HG02884 (cell line): Measurements from ENCODE around the gene SVOPL.

Source experiments
- ATAC-seq: cut with Tn5 transposase; IDR thresholded peaks from one replicate; pipeline ENCODE4 v1.9.1; 2021; ENCODE audit warnings: mild to moderate bottlenecking, moderate library complexity; ENCODE audit not compliant: unreplicated experiment

The SVOPL gene

DNA sequence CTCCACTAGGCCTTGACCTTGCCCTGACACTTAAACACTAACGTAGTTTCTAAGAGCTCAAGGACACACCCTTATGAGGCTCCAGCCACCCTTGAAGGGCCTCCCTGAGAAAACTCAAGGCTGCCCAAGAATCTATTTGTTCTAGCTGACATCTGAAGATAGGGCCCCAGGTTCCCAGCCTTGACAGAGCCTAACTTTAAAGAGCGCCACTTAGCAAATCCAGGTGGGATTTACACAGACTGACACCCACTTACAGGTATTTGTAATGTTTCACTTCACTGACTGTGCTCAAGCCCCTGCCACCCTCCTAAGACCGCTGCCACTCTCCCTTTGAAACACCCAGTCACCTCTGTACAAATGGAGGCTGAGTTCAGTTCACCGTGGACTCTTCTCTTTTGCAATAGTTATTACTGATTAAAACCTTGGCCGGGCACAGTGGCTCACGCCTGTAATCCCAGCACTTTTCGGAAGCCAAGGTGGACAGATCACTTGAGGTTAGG, 90.4 kb downstream of the SVOPL start:
- no peak for ATAC-seq

DNA sequence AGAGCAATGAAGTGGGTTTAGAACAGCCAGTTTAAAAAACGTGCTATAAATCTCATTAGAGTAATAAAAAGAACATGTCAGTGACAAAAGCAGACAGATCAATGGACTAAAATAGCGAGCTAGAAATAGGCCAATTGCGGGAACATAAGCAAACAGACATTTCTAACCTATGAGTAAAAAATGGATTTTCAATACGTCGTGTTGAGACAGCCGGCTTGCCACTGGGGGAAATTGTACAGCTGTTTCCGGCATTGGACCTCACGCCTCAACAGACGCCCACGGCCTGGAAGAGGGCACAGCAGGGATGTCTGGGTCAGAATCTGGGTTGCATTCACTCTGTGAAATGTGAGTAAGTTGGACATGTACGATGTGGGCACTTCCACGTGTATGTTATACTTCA, 92.9 kb downstream of the SVOPL start:
- ATAC-seq, result peak; percentile 79

- no peak for ATAC-seq
Observed at GRCh38 chr7:138607216-138608126, 93.7 kb downstream of the SVOPL start.

DNA sequence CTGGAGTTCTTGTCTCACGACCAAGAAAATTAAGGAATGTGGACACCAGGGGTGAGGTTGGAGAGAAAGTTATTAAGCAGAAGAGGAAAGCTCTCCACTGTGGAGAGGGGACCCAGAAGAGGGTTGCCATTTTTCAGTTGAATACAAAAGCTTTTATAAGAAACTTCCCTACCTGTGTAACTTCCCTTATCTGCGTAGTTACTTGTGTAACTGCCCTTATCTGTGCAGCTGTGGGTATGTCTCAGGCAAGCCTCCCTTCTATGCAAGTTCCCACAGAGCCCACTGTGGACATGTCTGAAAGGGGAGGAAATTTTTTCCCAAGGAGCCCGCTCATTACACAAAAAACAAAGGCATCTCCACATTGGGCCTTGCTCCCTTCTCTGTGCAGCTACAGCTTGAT, 94.9 kb downstream of the SVOPL start:
- ATAC-seq, result no peak

- no peak for ATAC-seq
Observed at GRCh38 chr7:138603549-138604318, 97.4 kb downstream of the SVOPL start.

DNA sequence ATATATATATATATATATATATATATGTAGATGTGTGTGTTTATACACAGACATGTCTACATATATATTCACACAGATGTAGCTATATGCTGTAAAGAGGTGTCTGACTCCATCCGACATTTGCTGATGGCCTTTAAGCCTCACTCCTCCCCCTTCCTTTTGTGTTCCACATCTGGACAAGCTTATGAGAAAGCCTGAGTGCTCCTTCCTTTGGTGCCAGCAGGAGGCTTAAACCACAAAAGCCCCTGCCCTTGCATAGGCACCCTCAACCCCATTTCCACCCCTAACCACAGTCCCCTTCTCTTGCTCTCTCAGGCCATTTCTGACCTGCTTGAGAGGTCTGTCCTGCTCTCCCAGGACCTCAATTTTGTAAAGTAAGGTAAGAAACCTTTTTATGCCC, 98.7 kb downstream of the SVOPL start:
- no peak for ATAC-seq

- ATAC-seq, result no peak
Observed at GRCh38 chr7:138595454-138595853, 105.7 kb downstream of the SVOPL start.

GRCh38 chr7:138590154-138590553, 111.0 kb downstream of the SVOPL start:
- no peak for ATAC-seq

- no peak for ATAC-seq
Observed at GRCh38 chr7:138588986-138589385, 112.2 kb downstream of the SVOPL start.

DNA sequence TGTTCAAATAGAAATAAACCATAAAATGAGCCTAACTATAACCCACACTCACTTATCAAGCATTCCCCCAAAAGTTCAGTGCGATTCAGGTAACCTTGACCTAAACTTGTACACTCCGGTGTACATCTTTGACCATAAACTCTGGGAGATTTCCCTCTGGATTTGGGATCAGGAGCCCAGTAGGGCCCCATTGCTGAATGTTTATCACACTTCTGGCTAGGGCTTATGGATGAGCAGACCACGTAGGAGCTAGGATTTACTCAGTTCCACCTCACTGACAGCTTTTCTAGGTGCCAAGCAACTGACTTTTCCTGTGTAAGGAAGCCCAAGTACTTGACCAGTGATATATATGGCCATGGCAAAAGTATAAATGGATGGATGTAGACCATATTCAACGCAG, 113.7 kb downstream of the SVOPL start:
- no peak for ATAC-seq

GRCh38 chr7:138585283-138585993, 115.7 kb downstream of the SVOPL start:
- no peak for ATAC-seq

DNA sequence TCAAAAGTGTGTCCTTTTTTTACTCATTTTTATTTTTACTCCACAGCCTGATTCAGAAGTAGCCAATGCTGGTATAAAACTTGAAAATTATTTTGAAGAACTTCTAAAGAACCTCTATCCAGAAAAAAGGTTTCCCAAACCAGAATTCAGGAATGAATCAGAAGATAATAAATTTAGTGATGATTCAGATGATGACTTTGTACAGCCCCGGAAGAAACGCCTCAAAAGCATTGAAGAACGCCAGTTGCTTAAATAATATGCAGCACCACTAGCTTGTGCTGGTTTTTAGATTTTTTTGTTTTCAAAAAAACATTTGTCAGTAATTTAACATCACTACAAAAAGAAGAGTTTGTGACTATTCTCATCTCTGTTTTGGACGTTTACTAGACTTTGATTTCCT, 116.5 kb downstream of the SVOPL start:
- no peak for ATAC-seq

- no peak for ATAC-seq
Observed at GRCh38 chr7:138584283-138584682, 116.9 kb downstream of the SVOPL start.

DNA sequence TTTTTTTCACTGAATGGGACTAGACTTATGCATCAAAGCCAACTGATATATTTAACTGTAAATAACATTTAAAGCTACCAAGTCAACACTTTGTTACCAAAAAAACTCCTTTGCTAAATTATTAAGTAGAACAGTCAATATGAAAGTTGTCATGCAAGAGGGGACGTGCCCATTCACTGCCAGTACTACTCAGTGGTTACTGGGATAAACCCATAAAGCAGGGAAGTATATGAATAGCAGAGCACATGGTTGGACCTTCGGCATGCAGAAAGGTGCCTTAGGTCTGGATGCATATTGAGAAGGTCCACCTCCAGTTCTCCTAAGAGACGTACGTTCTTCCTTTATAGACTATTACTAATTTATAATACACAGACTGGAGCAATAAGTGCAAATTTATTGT, 120.1 kb downstream of the SVOPL start:
- ATAC-seq, result no peak

DNA sequence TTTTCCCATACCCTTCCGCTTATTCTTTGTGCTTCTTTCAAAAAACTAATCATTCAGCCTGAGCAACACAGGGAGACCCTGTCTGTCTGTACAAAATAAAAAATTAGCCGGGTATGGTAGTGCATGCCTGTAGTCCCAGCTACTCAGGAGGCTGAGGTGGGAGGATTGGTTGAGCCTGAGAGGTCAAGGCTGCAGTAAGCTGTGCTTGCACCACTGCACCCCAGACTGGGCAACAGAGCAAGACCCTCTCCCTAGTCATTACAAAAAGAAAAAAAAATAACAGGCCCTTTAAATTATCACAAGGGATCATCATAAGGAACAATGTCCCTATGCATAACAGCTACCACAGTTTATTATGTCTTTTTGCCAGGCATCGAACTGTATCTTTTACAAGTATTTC, 121.5 kb downstream of the SVOPL start:
- no peak for ATAC-seq

DNA sequence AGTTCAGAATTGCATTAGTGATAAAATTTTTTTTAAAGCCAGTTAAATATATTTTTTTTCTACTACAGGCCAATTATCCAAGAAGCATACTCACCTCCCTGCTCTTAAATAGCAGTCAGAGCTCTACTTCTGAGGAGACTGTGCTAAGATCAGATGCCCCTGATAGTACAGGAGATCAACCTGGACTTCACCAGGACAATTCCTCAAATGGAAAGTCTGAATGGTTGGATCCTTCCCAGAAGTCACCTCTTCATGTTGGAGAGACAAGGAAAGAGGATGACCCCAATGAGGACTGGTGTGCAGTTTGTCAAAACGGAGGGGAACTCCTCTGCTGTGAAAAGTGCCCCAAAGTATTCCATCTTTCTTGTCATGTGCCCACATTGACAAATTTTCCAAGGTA, 122.0 kb downstream of the SVOPL start:
- ATAC-seq, result no peak

DNA sequence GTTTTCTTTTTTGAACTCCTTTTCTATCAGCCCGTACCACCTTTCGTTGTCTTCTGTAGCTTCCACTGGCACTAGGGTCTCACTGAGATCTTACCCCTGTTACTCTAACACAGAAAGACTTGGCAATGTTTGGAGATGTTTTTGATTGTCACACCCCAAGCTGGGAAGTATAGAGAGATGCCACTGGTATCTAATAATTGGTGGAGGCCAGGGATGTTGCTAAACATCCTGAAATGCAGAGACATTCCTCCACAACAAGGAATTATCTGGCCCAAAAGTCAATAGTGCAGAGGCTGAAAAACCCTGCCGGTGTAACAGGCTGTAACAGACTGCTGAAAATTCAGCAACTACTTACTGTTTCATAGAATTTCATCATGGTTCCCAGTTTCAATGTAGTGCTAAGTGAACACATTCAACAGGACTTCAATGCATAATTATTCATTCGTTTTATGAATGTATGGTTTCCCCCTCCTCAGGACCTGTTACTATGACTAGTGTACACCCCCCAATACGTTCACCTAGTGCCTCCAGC, 125.2 kb downstream of the SVOPL start:
- no peak for ATAC-seq

DNA sequence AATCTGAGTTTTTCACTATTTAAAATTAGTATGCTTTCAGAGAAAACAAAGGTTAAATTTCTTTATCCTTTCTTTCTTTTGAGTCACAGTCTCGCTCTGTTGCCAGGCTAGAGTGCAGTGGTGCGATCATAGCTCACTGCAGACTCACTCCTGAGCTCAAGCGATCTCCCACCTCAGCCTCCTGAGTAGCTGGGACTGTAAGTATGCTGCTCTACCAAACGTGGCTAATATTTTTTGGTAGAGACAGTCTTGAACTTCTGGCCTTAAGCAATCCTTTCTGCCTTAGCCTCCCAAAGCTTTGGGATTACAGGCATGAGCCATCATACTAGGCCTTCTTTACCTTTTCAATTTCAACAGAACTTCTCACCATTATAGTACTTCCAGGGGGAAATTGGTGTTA, 127.4 kb downstream of the SVOPL start:
- no peak for ATAC-seq

GRCh38 chr7:138570715-138571114, 130.4 kb downstream of the SVOPL start:
- ATAC-seq, result no peak

- ATAC-seq, result no peak
Observed at GRCh38 chr7:138569418-138569817, 131.7 kb downstream of the SVOPL start.

DNA sequence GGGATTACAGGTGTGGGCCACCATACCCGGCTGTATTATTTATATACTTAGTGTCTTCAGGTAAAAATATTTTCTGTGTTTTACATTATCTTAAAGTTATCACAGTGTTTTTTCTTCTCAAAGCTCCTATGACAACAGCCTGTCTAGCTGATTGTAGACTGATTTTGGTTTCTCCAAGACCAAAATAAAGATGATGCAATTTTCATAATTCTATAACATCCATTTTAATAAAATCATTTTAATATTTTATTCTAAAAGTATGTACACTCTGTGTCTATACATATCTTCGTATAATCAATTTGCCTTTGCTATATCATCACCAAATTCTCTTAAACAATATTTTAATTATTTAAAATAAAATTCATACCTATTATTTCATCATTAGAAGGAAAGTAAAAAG, 132.5 kb downstream of the SVOPL start:
- ATAC-seq, result no peak
